ENCODE data around the gene ABR.

GRCh38 chr17:1045456-1045855 lies 134.3 kb downstream of the ABR start:
- TF ChIP-seq POLR2AphosphoS5 (IDR thresholded peaks at IDR 0.05): no peak
- TF ChIP-seq CTCF (IDR thresholded peaks at IDR 0.05; ENCODE audit: poor library complexity, severe bottlenecking): no peak
- no peak for TF ChIP-seq RAD21 (conservative IDR thresholded peaks at IDR 0.05)
- TF ChIP-seq EZH2 (IDR thresholded peaks at IDR 0.05; ENCODE audit: borderline replicate concordance, insufficient read depth, low read length, poor library complexity, severe bottlenecking): no peak
- TF ChIP-seq MXI1 (conservative IDR thresholded peaks at IDR 0.05; ENCODE audit: poor library complexity, severe bottlenecking): no peak
- TF ChIP-seq SMC3 (conservative IDR thresholded peaks at IDR 0.05; ENCODE audit: poor library complexity): no peak
- no peak for TF ChIP-seq TAF1 (IDR thresholded peaks at IDR 0.05; ENCODE audit: low read depth)
- TF ChIP-seq, protein P1, sequence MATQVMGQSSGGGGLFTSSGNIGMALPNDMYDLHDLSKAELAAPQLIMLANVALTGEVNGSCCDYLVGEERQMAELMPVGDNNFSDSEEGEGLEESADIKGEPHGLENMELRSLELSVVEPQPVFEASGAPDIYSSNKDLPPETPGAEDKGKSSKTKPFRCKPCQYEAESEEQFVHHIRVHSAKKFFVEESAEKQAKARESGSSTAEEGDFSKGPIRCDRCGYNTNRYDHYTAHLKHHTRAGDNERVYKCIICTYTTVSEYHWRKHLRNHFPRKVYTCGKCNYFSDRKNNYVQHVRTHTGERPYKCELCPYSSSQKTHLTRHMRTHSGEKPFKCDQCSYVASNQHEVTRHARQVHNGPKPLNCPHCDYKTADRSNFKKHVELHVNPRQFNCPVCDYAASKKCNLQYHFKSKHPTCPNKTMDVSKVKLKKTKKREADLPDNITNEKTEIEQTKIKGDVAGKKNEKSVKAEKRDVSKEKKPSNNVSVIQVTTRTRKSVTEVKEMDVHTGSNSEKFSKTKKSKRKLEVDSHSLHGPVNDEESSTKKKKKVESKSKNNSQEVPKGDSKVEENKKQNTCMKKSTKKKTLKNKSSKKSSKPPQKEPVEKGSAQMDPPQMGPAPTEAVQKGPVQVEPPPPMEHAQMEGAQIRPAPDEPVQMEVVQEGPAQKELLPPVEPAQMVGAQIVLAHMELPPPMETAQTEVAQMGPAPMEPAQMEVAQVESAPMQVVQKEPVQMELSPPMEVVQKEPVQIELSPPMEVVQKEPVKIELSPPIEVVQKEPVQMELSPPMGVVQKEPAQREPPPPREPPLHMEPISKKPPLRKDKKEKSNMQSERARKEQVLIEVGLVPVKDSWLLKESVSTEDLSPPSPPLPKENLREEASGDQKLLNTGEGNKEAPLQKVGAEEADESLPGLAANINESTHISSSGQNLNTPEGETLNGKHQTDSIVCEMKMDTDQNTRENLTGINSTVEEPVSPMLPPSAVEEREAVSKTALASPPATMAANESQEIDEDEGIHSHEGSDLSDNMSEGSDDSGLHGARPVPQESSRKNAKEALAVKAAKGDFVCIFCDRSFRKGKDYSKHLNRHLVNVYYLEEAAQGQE (IDR thresholded peaks at IDR 0.05; ENCODE audit: borderline replicate concordance): no peak
- TF ChIP-seq EP300 (conservative IDR thresholded peaks at IDR 0.05; ENCODE audit: poor library complexity, severe bottlenecking): no peak
